Lung (tissue), 12 donors: Measurements from ENCODE around the gene KNDC1. TPM values are rescaled to one million over a fixed set of nuclear protein-coding genes. Genes with fewer than 3 reads are reported as not detected.
"Not testable (repeated sequence)": the region's sequence is repeated elsewhere in the genome, so short reads cannot be mapped to it uniquely, and the experiment has no call there.

Experiments
- ATAC-seq: fragments of 200-7000 bp; cut with Tn5 transposase; one replicate; pipeline ENCODE4 v1.9.1; 2020; ENCODE audit warnings: moderate number of reproducible peaks; ENCODE audit not compliant: insufficient read depth, low FRiP score
- DNase-seq, 3 donors: peaks; one replicate each; pipeline ENCODE4 v3.0.0-alpha.2; 2013 to 2017
- H3K27ac ChIP-seq, 2 donors: one replicate each; pipeline ENCODE4 v1.5.1; 2013; ENCODE audit warnings: mild to moderate bottlenecking in 2 of 2, moderate library complexity in 2 of 2, control low read depth in 1 of 2, inconsistent platforms in 1 of 2, low read depth in 1 of 2, low read length in 1 of 2
- H3K27me3 ChIP-seq, 3 donors: one replicate each; pipeline ENCODE4 v1.5.1; 2013; ENCODE audit warnings: low read length in 2 of 3; ENCODE audit not compliant: control insufficient read depth in 3 of 3, insufficient read depth in 3 of 3
- H3K36me3 ChIP-seq, 4 donors: one replicate each; pipeline ENCODE4 v1.5.1; 2013; ENCODE audit warnings: low read length in 4 of 4, mild to moderate bottlenecking in 1 of 4, moderate library complexity in 1 of 4; ENCODE audit not compliant: control insufficient read depth in 4 of 4, insufficient read depth in 4 of 4
- H3K4me1 ChIP-seq, 5 donors: one replicate each; pipeline ENCODE4 v1.5.1; 2013; ENCODE audit warnings: low read length in 5 of 5, mild to moderate bottlenecking in 2 of 5, moderate library complexity in 1 of 5; ENCODE audit not compliant: control insufficient read depth in 5 of 5, insufficient read depth in 5 of 5
- H3K4me3 ChIP-seq: one replicate; pipeline ENCODE4 v1.5.1; 2013; ENCODE audit warnings: mild to moderate bottlenecking, control low read depth, moderate library complexity
- H3K9ac ChIP-seq, 2 donors: one replicate each; pipeline ENCODE4 v1.5.1; 2013; ENCODE audit warnings: low read length in 2 of 2, control low read depth in 1 of 2; ENCODE audit not compliant: insufficient read depth in 1 of 2
- H3K9me3 ChIP-seq, 4 donors: one replicate each; pipeline ENCODE4 v1.5.1; 2013; ENCODE audit warnings: low read length in 3 of 4, mild to moderate bottlenecking in 1 of 4, moderate library complexity in 1 of 4; ENCODE audit not compliant: control insufficient read depth in 4 of 4, insufficient read depth in 3 of 4
- WGBS, 2 donors: extraction: QIAGEN DNeasy Blood & Tissue Kit; methylation state at CpG; one replicate each; pipeline ENCODE4 v1.1.7; 2013; 5-methylcytosine and 5-hydroxymethylcytosine counted together
- polyA plus RNA-seq, 2 donors: library from polyadenylated mRNA; stranded (reverse); fragments of 200-250 nt; gene quantifications; one replicate each; pipeline ENCODE4 v1.2.1, GENCODE V29; 2013
- total RNA-seq, 2 donors: library from RNA; depleted of rRNA in 1 of 2; stranded (reverse); fragments of >200 nt in 1 of 2; gene quantifications; one replicate each; pipeline ENCODE4 v1.2.1, GENCODE V29; 2014 to 2021
- TF ChIP-seq, protein P1 (sequence below): IDR thresholded peaks from 2 replicates; pipeline ENCODE4 v1.5.1; 2012; ENCODE audit warnings: mild to moderate bottlenecking; ENCODE audit errors: control extremely low read depth, extremely low read depth
- donor health status: control.
- donor health status: control.
- donor health status: Bipolar disorder and iron deficiency.
- donor health status: healthy.
- donor health status: DM: yes; HTN: yes; CAD: no.

Gene KNDC1
- total and polyA plus RNA-seq, 4 donors: 3.2 to 21.0 (median 6.7) TPM

DNA sequence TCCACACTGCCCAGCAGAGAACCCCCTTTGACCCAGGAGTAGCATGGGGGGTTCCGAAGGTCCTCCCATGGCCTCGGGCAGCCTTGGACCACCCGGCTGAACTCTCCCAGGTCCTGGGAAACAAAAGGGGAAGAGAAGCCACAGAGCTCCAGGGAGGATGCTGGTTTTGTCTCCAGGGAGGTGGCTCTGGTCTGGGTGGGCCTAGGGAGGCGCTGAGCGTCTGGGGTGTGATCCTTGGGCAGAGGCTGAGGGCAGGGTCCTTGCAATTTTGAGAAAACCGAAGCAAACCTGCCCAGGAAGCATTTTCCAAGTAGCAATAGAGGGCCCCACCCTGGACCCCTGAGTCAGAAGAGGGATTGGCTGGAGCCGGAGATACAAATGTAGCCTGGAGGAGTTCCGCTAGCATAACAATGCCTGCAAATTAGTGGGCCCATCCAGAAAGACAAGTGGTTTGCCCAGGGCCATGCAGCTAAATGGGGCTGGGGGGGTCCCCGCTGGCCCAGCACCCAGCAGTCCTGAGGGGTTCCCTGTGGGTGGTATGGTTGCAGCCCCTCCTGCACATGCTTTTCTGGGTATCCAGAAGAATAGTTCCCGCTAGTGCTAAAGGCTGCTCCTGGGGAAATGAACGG, 72.0 kb downstream of the KNDC1 start:
- Histone ChIP-seq H3K4me1 (peaks cover 0 to 15% (median 0%) of the 10 kb centered on the region in 5 donors), H3K9ac (no peak overlapping the region), H3K27me3 (peaks cover 37 to 56% (median 39%) of the 10 kb centered on the region in 3 donors), H3K4me3 (no peak overlapping the region), H3K36me3 (no peaks in the 10 kb centered on the region), H3K27ac (no peak overlapping the region), H3K9me3 (peaks cover 0 to 7% (median 0%) of the 10 kb centered on the region in 4 donors)
- TF ChIP-seq, protein P1, sequence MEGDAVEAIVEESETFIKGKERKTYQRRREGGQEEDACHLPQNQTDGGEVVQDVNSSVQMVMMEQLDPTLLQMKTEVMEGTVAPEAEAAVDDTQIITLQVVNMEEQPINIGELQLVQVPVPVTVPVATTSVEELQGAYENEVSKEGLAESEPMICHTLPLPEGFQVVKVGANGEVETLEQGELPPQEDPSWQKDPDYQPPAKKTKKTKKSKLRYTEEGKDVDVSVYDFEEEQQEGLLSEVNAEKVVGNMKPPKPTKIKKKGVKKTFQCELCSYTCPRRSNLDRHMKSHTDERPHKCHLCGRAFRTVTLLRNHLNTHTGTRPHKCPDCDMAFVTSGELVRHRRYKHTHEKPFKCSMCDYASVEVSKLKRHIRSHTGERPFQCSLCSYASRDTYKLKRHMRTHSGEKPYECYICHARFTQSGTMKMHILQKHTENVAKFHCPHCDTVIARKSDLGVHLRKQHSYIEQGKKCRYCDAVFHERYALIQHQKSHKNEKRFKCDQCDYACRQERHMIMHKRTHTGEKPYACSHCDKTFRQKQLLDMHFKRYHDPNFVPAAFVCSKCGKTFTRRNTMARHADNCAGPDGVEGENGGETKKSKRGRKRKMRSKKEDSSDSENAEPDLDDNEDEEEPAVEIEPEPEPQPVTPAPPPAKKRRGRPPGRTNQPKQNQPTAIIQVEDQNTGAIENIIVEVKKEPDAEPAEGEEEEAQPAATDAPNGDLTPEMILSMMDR: no peak
- no peak for ATAC-seq
- DNase-seq: no peak
- 53 to 60% methylated on average over 11 of the region's 11 CpGs for WGBS, 2 donors

DNA sequence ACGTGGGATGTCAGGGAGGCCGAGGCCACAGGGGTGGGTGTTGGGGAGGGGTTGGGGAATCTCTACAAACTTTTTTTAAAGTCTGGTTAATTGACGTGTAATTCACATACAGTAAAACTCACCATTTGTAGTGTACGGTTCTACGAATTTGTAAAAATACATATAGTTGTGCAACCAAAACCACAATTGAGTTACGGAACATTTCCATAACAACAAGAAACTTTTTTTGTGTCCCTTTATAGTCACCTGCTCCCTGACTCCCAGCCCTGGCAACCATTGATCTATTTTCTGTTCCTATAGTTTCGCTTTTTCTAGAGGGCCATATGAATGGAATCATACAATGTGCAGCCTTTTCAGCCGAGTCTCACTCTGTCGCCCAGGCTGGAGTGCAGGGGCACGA, 74.8 kb downstream of the KNDC1 start:
- not testable (repeated sequence) for ATAC-seq, H3K27ac ChIP-seq, H3K4me3 ChIP-seq, H3K36me3 ChIP-seq, H3K9ac ChIP-seq, H3K9me3 ChIP-seq, DNase-seq
- peaks cover 35 to 67% (median 38%) of the 10 kb centered on the region in 3 donors for H3K27me3 ChIP-seq
- 32 to 42% methylated on average over 7 to 8 of the region's 10 CpGs for WGBS, 2 donors
- peaks cover 0 to 21% (median 0%) of the 10 kb centered on the region in 5 donors for H3K4me1 ChIP-seq

DNA sequence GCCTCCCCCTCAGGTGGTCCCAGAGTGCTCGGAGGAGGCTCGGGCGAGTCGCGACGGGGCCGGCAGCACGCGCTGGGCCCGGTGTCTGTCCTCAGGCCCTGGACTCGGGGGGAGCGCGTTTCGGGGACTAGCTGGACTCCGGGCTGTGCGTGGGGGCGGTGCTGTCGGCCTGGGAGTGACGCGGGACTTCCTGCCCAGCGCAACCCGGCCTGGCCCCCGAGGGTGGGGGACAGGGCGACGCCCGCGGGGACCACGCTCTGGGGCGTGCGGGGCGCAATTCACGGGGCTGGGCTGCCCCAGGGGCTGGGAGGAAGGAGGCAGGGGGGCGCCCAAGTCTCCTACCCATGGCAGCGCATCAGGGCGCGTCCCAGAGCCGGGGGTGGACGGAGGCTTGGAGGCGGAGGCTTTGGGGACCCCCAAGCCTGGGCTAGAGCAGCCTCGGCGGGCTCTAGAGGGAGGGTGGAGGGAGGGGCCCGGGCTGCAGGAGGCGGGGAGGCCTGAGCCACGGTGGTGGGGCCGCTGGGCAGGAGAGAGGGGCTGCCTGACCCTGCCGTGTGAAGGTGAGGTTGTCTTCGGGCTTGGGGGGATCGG, 75.3 kb downstream of the KNDC1 start:
- H3K4me3 ChIP-seq: no peak overlapping the region
- peaks cover 0 to 7% (median 0%) of the 10 kb centered on the region in 4 donors for H3K9me3 ChIP-seq
- WGBS, 2 donors: 2 to 4% methylated on average over 39 to 48 of the region's 48 CpGs
- H3K4me1 ChIP-seq: peaks cover 0 to 20% (median 0%) of the 10 kb centered on the region in 5 donors
- DNase-seq (no peak), ATAC-seq (no peak)
- no peak overlapping the region for H3K9ac ChIP-seq
- TF ChIP-seq, protein P1: no peak
- H3K27ac ChIP-seq: no peak overlapping the region
- peaks cover 32 to 67% (median 35%) of the 10 kb centered on the region in 3 donors for H3K27me3 ChIP-seq
- no peaks in the 10 kb centered on the region for H3K36me3 ChIP-seq

DNA sequence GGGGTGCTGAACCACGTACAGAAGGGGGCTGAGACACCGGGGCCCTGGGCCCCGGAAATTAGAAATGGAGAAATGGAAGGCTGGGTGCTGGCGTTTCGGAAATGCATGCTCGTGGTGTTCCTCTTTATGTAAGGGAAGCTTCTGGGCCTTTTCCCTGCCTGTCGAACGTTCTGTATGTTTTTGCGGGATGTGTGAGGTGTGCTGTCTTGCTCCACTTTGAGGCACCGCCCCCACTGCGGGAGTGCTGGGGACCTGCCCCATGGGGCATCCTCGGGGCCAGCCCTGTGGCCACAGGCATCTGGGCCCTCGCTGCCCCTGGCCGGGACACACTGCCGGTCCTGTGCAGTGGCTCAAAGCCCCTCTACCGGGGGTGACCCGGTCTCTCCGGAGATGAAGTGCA, 75.9 kb downstream of the KNDC1 start:
- Histone ChIP-seq H3K4me3 (no peak overlapping the region), H3K27ac (no peak overlapping the region), H3K9me3 (peaks cover 0 to 4% (median 0%) of the 10 kb centered on the region in 4 donors), H3K36me3 (no peaks in the 10 kb centered on the region), H3K9ac (no peak overlapping the region), H3K27me3 (peaks cover 28 to 67% (median 35%) of the 10 kb centered on the region in 3 donors), H3K4me1 (peaks cover 0 to 17% (median 0%) of the 10 kb centered on the region in 5 donors)
- 1 to 2% methylated on average over 18 of the region's 18 CpGs for WGBS, 2 donors
- ATAC-seq (no peak), DNase-seq (no peak)
- TF ChIP-seq, protein P1: no peak
